Ascending aorta (tissue), 2 donors: ENCODE data around the gene INO80. TPM values are rescaled to one million over a fixed set of nuclear protein-coding genes. Genes with fewer than 3 reads are reported as not detected.
A peak's percentile ranks its signal among the peaks of the same experiment; 100 is the strongest.

Source experiments
- DNase-seq, 2 donors: peaks; one replicate each; pipeline ENCODE4 v3.0.0-alpha.2; 2019; ENCODE audit warnings: low spot score in 2 of 2
- H3K27ac ChIP-seq, 2 donors: fragments of 200-600 bp; sonication (generic); one replicate each; pipeline ENCODE4 v1.5.1; 2016 to 2017; ENCODE audit warnings: mild to moderate bottlenecking in 1 of 2
- H3K27me3 ChIP-seq: fragments of 200-600 bp; sonication (generic); one replicate; pipeline ENCODE4 v1.5.1; 2017
- H3K36me3 ChIP-seq, 2 donors: fragments of 200-600 bp; sonication (generic); one replicate each; pipeline ENCODE4 v1.5.1; 2016
- H3K4me1 ChIP-seq, 2 donors: fragments of 200-600 bp; sonication (generic); one replicate each; pipeline ENCODE4 v1.5.1; 2016 to 2017; ENCODE audit warnings: mild to moderate bottlenecking in 1 of 2
- H3K4me3 ChIP-seq, 2 donors: fragments of 200-600 bp; sonication (generic); one replicate each; pipeline ENCODE4 v1.5.1; 2016 to 2017; ENCODE audit warnings: mild to moderate bottlenecking in 1 of 2
- H3K9me3 ChIP-seq, 2 donors: fragments of 200-600 bp; sonication (generic); one replicate each; pipeline ENCODE4 v1.5.1; 2016
- intact Hi-C: fragments of 100-400 bp; cut with DNase I; formaldehyde crosslinking; loops from one replicate; pipeline ENCODE4 v1.15.1; 2023
- total RNA-seq: library from RNA; depleted of rRNA; stranded (reverse); fragments of >200 nt; gene quantifications from one replicate; pipeline ENCODE4 v1.1.0, GENCODE V29; 2016
- TF ChIP-seq, protein P1 (sequence below), 3 experiments: fragments of 200-600 bp in 2 of 3; fragments of 450-650 bp in 1 of 3; sonication (generic) in 2 of 3; IDR thresholded peaks; one replicate each; pipeline ENCODE4 v1.5.1; 2016 to 2019; ENCODE audit warnings: antibody characterized with exemption in 3 of 3, mild to moderate bottlenecking in 1 of 3, moderate library complexity in 1 of 3

INO80 gene
- total RNA-seq, 1 donor from 2014 or later = 57.8 TPM

DNA sequence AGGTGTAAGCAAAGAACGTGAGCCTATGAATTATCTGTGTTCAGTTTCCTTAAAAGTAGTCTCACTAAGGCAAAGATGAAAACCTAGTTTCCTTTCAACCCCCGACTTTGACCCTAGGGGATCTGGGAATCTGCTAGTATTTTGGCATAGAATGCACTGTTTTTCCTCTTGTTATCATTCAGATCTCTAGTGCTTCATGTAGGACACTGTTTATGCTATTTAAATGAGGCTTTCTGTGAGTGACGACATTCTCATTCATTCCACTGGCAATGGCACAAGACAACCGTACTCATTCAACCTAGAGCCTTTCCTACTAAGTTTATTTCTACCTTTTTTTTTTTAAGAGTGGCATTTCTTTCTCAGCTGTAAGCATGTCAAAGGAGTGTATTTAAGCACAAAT is 95.8 kb downstream of the INO80 start:
- no peaks in the 10 kb centered on the region for H3K27me3 ChIP-seq
- DNase-seq = no peak
- H3K9me3 ChIP-seq = no peaks in the 10 kb centered on the region
- TF ChIP-seq, protein P1, sequence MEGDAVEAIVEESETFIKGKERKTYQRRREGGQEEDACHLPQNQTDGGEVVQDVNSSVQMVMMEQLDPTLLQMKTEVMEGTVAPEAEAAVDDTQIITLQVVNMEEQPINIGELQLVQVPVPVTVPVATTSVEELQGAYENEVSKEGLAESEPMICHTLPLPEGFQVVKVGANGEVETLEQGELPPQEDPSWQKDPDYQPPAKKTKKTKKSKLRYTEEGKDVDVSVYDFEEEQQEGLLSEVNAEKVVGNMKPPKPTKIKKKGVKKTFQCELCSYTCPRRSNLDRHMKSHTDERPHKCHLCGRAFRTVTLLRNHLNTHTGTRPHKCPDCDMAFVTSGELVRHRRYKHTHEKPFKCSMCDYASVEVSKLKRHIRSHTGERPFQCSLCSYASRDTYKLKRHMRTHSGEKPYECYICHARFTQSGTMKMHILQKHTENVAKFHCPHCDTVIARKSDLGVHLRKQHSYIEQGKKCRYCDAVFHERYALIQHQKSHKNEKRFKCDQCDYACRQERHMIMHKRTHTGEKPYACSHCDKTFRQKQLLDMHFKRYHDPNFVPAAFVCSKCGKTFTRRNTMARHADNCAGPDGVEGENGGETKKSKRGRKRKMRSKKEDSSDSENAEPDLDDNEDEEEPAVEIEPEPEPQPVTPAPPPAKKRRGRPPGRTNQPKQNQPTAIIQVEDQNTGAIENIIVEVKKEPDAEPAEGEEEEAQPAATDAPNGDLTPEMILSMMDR (IDR thresholded peaks at IDR 0.05) = no peak
- H3K36me3 ChIP-seq = peaks cover 12 to 23% of the 10 kb centered on the region in 2 donors
- intact Hi-C loops = loop anchor here (5.0 to 10.0 kb wide), 2 partner anchors 163 to 164 kb away; no protein-coding TSS in a partner anchor
- H3K27ac ChIP-seq = no peak overlapping the region
- H3K4me1 ChIP-seq = peaks cover 5 to 22% of the 10 kb centered on the region in 2 donors
- no peak overlapping the region for H3K4me3 ChIP-seq

DNA sequence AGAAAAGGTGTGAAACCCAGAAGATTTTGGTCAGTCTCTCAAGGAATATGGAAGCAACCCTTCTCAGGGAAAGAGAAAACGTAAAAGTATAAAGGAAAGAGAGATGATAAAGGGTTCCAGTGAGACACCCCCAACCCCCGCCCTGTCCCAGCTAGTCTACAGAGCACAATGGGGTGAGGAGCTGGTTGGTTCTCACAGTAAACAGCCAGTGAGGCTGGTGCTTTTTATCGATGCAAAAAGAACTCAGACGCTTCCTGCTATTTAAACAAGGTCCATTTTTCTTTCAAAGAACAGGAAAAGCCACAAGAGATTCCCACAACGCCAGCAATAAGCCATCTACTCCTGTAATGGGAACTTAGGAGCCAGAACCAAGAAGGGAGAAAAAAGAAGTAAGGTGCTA is 96.9 kb downstream of the INO80 start:
- Histone ChIP-seq H3K4me1 (peaks cover 0 to 14% of the 10 kb centered on the region in 2 donors), H3K9me3 (no peaks in the 10 kb centered on the region), H3K27me3 (no peaks in the 10 kb centered on the region), H3K4me3 (no peak overlapping the region), H3K36me3 (peaks cover 18 to 33% of the 10 kb centered on the region in 2 donors), H3K27ac (peak overlapping the region in 1 of 2 donors; percentile 21)
- TF ChIP-seq, protein P1 (IDR thresholded peaks at IDR 0.05) = no peak
- DNase-seq = no peak
- intact Hi-C loops = no loop called here

DNA sequence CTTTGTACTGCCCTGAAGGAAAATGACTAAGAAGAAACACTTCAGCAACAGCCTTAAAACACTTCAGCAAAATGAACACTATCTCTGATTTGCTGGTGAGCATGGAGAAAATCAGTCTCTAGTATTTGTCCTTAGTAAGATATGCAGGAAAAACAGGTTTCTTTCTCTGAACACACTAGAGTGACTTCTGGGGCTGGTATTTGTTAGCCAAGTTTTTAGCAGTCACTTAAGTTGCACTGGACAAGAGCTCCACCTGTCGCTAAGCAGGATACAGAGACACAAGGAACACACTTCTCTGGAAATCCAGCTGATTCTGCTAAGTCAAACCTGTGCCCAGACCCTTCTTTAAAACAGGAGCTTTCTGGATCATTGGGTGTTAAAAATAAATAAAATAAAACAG is 97.5 kb downstream of the INO80 start:
- intact Hi-C loops = loop anchor here (1.0 kb wide), 2 partner anchors 76 to 114 kb away; no protein-coding TSS in a partner anchor
- no peaks in the 10 kb centered on the region for H3K27me3 ChIP-seq
- H3K9me3 ChIP-seq = no peaks in the 10 kb centered on the region
- DNase-seq = peak in 1 of 2 donors; percentile 69
- peak overlapping the region in 1 of 2 donors; percentile 21 for H3K27ac ChIP-seq
- H3K4me1 ChIP-seq = peaks cover 0 to 14% of the 10 kb centered on the region in 2 donors
- peaks cover 18 to 39% of the 10 kb centered on the region in 2 donors for H3K36me3 ChIP-seq
- TF ChIP-seq, protein P1 (IDR thresholded peaks at IDR 0.05) = peak; percentile 66 to 67 (median 67)
- H3K4me3 ChIP-seq = no peak overlapping the region

DNA sequence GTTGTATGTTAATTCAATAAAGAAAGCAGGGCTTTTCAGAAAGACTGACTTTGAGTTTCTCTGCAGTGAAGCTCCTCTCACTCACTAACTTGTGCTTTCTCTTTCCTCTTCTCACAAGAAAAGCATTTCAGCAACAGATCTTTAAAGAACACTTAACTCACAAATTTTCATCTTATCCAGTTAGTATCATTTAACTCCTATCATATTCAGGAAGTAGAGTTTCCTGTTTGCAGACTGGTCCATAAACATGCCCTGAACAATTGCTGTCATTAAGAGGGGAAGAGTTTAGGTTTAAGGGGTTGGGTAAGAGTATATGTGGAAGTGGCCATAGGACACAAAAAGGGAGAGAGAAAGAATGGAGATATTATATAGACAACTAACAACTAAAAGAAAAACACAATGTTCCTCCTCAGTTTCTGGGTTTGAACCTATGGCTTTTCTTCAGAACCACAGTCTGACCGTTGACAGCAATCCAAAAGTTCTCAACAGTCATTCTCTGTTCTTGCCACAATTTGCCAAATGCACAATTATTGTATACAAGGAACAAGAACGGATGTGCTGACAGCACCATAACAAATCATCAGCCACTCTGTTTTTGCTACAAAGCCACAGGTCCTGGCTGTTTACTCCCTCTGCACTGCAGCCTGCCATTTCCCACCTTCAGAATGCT is 98.9 kb downstream of the INO80 start:
- intact Hi-C loops = no loop called here
- Histone ChIP-seq H3K4me3 (no peak overlapping the region), H3K9me3 (no peaks in the 10 kb centered on the region), H3K27ac (peak overlapping the region in 1 of 2 donors; percentile 31), H3K36me3 (peaks cover 18 to 39% of the 10 kb centered on the region in 2 donors), H3K27me3 (no peaks in the 10 kb centered on the region), H3K4me1 (peaks cover 0 to 6% of the 10 kb centered on the region in 2 donors)
- no peak for DNase-seq
- TF ChIP-seq, protein P1 (IDR thresholded peaks at IDR 0.05) = no peak

DNA sequence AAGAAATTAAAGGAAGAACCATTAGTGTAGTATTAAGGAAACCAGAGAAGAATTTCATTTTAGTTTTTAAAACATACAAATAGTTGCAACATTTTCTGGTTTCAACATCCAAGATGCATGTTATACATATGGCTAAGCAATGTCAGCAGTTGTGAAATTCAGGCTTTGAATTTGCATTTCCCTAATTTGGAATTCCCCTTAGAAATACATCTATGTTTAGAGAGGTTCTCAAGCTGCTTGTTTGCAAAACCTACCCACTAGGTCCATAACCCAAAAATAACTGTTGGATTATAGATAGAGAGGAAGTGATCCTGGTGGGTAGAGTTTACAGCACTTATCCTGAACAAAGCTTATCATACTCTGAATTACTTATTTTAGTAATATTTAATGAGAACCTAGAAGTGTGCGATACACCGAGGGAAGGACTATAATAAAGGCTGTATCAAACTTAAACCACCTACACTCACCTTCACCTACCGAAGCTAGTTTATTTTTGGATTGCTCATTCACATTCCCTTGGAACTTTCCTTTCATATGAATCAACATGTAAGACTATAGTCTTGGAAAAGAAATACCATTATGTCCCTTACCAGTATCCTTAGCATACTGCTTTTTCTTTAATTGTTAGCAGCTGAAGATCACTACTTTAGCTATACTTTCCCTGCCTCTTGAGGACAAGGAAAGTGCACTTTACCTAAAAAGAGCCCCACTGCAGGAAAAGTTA is 102.2 kb downstream of the INO80 start:
- Histone ChIP-seq H3K27ac (no peak overlapping the region), H3K36me3 (peaks cover 8 to 23% of the 10 kb centered on the region in 2 donors), H3K4me1 (peaks cover 0 to 6% of the 10 kb centered on the region in 2 donors), H3K4me3 (no peak overlapping the region), H3K27me3 (no peaks in the 10 kb centered on the region), H3K9me3 (no peaks in the 10 kb centered on the region)
- DNase-seq = no peak
- intact Hi-C loops = no loop called here
- TF ChIP-seq, protein P1 (IDR thresholded peaks at IDR 0.05) = no peak
